Dedifferentiated amniotic fluid mesenchymal stem cell (primary cell): ENCODE measurements around the gene NDUFV3.
"Not testable (repeated sequence)": the region's sequence is repeated elsewhere in the genome, so short reads cannot be mapped to it uniquely, and the experiment has no call there.

Experiments
- DNase-seq: peaks from one replicate; pipeline ENCODE4 v3.0.0-alpha.2; 2016; ENCODE audit errors: extremely low spot score

The NDUFV3 gene

DNA sequence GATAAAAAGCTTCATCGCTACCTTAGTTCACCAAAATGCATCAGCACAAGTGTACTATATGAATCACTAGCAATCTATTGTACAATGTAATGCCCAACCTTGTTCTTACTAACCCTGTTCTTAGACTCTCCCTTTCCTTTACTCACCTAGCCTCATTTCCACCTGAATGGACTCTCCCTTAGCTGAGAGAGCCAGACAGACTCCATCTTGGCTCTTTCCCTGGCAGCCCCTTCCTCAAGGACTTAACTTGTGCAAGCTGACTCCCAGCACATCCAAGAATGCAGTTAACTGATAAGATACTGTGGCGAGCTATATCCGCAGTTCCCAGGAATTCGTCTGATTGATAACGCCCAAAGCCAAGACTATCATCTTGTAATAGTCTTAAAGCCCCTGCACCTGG is 43.3 kb downstream of the NDUFV3 start:
- DNase-seq, result not testable (repeated sequence)

DNA sequence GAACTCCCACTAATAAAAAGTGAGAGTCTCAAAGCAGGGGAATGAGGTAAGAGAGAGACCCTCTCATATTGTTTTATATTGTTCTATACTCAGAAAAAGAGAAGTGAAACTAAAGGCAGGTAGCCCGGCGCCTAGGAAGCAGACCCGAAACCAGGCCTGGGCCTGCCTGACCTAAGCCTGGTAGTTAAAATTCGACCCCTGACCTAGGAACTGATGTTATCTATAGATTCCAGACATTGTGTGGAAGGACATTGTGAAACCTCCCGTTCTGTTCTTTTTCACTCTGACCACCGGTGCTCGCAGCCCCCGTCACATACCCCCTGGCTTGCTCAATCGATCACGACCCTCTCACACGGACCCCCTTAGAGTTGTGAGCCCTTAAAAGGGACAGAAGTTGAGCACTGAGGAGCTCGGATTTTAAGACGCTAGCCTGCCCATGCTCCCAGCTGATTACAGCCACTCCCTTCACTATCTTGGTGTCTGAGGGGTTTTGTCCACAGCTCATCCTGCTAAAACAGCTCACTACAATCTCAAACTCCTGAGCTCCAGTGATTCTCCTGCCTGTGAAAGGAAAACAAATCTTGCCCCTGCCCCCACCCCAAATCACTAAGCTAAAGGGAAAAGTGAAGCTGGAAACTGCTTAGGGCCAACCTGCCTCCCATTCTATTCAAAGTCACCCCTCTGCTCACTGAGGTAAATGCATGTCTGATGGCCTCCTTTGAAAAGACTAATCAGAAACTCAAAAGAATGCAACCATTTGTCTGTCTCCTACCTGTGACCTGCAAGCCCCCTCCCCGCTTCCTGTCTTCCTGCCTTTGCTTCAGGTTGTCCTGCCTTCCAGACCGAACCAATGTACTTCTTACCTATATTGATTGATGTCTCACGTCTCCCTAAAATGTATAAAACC is 44.2 kb downstream of the NDUFV3 start:
- not testable (repeated sequence) for DNase-seq

DNA sequence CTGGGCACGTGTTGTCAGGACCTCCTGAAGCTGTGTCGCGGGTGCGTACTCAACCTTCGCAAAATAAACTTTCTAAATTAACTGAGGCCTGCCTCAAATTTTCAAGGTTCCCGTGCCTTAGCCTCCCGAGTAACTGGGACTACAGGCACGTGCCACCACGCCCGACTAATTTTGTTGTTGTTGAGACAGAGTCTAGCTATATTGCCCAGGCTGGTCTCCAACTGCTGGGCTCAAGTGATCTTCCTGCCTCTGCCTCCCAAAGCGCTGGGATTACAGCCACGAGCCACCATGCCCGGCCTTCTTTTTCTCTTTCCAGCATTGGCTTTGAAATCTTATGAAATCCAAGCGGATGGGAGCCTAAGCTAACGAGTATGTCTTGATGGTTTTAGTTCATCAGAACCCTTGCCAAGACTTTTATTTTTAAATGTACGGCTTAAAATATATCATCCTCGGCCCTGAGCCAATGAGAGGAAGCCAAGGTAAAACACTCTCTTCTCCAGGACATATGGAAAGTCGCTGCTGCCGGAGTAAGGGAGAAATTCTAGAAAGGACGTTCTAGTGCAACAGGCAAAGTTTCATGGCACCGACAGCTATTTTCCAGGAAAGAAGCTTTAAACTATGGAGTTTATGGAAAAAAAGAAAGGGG is 45.0 kb downstream of the NDUFV3 start:
- DNase-seq, result no peak

DNA sequence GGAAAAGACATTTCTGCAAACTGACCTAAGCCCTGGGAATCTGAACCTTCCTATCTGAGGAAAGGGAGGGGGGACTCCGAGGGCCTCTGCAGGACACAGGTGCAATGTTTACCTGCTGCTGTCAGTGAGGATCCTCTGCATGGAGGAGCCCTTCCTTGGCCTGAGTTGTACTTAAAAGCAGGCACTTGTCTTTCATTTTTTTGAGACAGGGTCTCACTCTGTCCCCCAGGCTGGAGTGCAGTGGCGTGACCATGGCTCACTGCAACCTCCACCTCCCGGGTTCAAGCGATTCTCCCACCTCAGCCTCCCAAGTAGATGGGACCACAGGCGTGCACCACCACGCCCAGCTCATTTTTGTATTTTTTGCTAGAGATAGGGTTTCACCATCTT is 45.5 kb downstream of the NDUFV3 start:
- DNase-seq, result not testable (repeated sequence)

DNA sequence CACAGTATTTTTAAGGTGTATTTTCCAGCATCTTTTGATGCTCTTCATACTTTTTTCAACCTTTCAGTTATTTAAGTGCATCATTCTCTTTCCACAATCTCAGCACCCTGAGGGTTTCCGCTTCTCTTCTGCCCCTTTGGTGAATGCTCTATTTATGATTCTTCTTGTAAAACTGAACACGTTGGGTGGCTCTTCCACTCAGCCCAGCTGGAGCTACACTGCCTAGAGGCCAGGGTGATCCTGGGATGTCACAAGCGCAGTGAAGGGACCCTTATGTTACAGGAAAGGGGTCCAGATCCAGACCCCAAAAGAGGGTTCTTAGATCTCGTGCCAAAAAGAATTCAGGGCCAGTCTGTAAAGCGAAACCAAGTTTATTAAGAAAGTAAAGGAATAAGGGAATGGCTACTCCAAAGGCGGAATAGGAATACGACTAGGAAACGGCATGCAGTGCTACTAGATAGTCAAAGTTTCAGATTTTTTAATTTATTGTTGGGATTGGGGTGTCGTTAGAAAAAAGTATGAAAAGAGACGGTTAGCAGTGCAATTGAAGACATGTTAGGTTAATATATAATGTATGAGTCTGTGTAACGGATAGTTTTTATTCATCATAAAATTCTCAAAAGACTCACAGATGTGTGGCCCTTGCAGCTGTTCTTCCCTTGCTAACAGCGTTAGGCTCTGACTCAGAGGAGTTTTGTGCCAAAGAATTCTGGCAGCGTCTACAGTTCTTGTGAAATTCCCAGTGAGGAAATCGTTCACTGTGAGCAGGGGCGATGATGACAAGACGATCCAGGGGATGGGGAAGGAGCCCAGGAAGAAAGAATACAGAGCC is 46.7 kb downstream of the NDUFV3 start:
- DNase-seq, result peak; percentile 99

DNA sequence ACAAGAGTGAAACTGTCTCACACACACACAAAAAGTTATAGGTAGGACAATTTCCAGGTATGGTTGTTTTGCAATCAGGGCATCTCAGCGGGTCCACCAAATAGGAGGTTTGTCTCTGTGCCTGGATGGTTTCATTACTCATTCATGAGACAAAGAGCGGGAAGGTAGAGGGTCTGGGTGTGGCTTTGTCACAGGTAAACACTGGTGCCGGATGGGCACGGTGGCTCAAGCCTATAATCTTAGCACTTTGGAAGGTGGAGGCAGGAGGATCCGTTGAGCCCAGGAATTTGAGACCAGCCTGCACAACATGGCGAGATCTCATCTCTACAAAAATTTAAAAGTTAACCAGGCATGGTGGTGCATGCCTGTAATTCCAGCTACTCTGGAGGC is 48.6 kb downstream of the NDUFV3 start:
- no peak for DNase-seq

DNA sequence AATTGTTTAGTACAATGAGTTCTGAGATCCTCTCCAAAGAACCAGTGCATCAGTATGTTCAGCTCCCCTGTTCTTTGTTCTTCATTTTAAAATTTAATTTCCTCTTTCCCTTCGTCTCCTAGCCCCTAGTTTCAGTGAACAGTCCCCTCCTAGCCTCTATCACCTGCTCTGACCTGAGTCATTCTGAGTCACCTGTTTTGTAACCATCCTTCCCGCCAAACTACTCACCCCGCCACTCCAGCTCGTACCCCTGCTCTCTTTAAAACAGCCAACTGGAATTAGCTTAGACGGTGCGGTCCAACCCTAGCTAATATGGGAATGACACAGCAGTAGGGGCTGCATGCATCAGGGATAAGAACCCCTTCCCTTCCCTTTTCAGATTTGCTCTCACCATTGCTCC is 49.1 kb downstream of the NDUFV3 start:
- DNase-seq, result no peak

DNA sequence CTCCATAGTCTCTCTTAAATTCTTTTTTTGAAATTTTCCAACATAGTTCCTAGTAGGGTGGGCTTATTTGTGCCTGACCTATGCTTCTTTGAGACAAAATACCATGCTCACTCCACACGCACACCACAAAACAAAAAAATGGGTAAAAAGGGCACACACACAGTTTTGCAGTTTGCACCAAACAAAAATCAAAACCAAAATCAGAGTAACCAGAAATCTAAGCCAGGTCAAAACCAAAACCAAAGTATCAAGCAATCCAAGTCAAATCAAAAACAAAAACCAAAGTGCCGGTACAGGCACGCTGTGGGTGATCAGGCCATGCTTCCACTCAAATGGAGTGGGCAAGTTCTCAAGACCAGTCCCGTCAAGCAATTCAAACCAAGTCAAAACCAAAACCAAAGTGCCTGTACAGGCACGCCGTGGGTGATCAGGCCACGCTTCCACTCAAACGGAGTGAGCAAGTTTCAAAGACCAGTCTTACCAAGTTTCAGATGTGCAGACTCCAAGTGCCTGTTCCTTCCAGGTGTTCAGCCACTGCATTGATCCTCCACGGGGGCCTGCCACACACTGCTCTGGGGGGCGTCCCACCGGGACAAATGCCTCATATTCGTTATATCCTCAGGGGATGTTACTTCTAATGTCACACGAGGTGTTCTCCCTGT is 56.1 kb downstream of the NDUFV3 start:
- DNase-seq, result not testable (repeated sequence)

DNA sequence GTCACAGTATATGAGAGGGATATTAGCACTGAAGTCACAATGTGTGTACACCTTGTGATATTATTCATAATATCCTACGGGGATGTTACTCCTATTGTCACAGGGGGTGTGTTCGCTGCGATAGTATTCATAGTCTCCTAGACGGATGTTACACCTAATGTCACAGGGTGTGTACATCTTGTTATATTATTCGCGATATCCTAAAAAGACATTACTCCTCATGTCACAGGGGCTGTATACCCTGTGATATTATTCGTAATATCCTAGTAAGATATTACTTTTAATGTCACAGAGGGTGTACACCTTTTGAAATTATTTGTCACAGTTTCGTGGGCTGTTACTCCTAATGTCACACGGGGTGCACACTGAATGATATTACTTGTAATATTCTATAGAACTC is 58.1 kb downstream of the NDUFV3 start:
- not testable (repeated sequence) for DNase-seq

DNA sequence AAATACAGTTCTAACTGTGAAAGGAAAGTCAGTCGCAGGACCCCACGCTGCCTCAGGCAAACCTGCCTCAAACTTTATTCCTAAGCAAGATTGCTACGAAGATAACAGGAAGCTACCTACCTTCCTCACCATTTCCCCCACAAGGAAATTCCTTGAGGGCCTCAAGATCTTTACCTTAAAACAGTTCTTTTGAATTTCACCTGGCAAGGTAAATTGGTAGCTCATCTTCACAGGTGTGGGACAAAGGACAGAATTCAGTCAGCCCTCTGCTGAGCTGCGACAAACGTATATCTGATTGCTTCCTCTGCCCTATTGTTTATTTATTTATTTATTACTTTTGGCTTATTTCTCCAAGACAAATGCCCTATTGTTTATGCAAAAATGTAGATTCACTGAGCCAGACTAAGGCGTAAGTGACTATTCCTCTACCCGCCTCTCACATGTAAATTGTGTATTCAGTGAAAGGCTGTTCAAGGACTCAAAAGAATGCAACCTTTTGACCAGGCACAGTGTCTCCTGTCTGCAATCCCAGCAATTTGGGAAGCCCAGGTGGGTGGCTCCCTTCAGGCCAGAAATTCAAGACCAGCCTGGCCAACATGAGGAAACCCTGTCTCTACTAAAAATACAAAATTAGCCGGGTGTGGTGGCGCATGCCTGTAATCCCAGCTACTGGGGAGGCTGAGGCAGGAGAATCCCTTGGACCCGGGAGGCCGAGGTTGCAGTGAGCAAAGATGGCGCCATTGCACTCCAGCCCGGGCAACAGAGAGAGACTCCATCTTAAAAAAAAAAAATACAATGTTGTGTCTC is 63.9 kb downstream of the NDUFV3 start:
- no peak for DNase-seq

DNA sequence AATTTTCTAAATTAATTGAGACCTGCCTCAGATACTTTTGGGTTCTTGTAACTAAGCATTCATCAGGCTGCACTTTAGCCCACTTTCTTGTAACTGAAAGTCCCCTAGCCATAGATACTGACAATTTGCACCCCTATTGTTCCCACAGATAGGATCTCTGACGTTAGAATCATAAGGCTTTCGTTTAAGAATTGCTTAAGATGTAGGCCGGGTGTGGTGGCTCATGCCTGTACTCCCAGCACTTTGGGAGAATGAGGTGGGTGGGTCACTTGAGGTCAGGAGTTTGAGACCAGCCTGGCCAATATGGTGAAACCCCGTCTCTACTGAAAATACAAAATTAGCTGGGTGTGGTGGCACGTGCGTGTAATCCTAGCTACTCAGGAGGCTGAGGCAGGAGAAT is 65.0 kb downstream of the NDUFV3 start:
- DNase-seq, result not testable (repeated sequence)

DNA sequence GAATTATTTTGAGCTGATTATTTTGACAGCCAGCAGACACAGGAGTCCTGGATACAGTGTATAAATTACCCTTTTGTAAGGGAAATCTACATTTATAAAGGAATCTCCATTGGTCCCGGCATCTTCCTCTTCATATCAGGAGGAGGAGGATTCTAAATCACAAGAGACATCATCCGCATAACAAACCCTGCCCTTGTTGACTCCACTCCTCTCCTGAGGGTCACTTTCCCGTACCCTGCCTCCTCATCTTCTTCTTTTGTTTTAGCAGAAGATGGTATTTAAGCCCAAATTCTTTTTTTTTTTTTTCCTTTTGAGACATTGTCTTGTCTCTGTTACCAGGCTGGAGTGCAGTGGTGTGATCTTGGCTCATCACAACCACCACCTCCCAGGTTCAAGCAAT is 66.6 kb downstream of the NDUFV3 start:
- DNase-seq, result no peak

DNA sequence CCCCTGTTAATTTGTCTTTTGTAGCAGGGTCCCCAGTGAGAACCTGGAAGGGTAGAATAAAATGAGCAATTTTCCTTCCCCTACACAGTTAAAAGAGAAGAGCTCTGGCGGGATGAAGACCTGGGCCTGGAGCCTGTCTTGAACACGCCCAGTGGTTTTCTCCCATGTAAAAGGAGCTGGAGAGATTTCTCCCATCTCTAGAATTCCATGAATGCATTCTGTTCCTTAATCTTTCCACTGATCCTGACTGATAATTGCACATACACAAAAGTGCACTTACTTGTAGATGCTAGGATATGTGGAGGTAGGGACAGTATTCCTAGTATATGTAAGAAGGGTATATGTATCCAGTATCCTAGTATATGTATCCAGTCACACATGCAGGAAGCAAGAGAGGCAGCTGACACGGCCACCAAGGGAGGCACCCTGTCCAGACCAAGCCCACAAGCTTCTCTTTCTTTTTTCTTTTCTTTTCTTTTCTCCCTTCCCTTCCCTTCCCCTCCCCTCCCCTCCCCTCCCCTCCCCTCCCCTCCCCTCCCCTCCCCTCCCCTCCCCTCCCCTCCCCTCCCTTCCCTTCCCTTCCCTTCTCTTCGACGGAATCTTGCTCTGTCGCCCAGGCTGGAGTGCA is 69.4 kb downstream of the NDUFV3 start:
- no peak for DNase-seq
